RKO (cell line): ENCODE results near the gene RCE1.

Source experiments
- DNase-seq: peaks from one replicate; pipeline ENCODE4 v3.0.0-alpha.2; 2016; ENCODE audit warnings: low spot score

The RCE1 gene

GRCh38 chr11:66844496-66845142 lies 1.4 kb downstream of the RCE1 start:
- no peak for DNase-seq

DNA sequence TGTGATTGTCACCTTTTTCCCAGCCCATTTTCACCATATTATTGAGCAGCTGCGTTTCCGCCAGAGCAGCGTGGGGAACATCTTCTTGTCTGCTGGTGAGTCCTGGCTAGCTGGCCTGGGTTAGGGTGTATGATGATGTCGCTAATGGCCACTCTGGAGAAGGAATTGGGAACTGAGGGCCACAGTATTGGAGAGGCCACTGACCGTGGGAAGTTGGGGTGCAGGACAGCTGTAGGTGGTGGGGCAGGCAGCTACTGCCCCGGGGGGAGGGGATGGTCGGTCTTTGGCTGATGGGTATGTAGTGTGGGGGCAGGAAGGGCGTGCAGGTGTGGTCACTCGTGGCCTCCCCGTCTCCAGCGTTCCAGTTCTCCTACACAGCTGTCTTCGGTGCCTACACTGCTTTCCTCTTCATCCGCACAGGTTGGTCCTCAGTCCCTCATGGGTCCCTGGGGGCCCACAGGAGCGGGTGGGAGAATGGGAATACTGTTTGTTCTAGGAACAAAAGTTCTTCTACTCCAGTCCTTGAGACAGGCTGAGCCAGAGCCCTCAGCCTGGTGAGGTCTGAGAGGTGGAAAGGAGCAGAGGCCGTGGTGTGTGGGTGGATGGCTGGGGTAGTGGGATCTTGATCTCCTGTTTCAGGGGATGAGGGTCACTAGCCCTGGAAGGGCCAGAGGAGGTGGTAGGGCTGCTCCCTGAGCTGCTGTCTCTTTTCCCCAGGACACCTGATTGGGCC lies 2.1 kb downstream of the RCE1 start:
- DNase-seq = no peak

DNA sequence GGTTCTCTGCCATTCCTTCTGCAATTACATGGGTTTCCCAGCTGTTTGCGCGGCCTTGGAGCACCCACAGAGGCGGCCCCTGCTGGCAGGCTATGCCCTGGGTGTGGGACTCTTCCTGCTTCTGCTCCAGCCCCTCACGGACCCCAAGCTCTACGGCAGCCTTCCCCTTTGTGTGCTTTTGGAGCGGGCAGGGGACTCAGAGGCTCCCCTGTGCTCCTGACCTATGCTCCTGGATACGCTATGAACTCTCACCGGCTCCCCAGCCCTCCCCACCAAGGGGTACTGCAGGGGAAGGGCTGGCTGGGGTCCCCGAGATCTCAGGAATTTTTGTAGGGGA lies 2.6 kb downstream of the RCE1 start:
- DNase-seq = no peak

GRCh38 chr11:66846671-66847091 lies 3.4 kb downstream of the RCE1 start:
- DNase-seq = no peak

DNA sequence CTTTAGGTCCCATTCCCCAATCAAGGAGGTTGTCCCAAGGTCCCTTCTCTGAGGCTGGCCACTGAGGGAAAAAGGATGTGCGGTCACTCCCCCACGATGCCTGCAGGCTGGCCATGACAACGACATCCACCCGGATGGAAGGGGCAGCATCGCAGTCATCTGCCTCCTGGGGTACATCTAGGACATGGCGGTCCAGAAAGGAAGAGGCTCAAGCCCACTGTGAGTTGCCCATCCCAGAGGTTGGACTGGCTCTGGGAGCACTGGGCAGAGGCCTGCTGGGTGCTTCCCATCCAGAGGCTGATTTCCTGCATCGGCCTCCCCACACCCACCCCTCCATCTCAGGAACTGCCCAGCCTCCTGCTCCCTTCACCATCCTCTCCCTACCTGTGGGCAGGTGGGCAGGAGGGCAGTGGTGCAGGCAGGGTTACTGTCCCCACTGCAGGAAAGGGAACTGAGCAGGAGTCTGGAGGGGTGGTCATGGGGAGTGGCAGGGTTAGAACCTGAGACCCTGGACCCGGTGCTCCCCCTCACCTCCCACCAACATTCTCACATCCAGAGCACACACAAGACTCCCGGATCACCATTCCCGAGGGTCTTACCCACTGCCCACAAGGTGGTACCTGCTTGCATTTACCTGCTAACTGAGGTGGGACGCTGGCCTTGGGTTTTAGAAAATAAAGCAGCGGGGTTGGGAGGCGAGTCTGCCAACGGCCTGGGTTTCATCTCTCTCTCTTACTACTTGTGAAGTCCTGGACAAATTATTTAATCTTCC lies 4.4 kb downstream of the RCE1 start:
- DNase-seq = no peak

DNA sequence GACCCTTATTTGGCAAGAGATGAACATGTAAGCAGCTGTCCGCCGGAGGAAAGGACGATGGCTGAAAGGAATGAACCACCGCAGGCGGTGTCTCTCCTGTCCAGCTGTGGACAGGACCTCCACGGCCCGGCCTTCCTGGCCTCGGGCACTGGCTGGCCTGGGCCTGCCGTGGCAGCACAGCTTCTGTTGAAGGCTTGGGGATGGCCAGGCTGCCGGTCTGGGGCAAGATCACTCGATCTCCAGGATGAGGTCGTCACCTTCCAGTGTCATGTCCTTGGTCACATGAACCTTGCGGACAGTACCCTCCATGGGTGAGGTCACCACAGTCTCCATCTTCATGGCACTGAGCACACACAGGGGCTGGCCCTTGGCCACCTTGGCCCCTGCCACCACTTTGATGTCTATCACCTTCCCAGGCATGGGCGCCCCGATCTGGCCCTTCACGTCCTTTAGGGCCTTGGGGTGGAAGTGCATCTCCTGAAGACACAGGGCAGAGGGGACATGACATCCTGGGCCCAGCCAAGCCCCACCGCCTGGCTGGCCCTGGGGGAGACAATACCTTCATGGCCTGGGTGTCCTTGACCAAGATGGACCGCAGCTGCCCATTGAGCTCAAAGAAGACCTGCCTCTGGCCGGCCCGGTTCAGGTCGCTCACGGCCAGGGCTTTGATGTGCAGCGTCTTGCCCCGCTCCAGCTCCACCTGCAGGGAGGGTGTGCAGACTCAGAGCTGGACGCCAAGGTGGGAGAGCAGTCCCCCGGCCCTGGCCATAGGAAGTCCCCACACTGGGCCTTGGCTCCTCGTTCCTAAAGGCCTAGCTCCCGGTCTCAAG lies 5.6 kb downstream of the RCE1 start:
- DNase-seq = no peak

DNA sequence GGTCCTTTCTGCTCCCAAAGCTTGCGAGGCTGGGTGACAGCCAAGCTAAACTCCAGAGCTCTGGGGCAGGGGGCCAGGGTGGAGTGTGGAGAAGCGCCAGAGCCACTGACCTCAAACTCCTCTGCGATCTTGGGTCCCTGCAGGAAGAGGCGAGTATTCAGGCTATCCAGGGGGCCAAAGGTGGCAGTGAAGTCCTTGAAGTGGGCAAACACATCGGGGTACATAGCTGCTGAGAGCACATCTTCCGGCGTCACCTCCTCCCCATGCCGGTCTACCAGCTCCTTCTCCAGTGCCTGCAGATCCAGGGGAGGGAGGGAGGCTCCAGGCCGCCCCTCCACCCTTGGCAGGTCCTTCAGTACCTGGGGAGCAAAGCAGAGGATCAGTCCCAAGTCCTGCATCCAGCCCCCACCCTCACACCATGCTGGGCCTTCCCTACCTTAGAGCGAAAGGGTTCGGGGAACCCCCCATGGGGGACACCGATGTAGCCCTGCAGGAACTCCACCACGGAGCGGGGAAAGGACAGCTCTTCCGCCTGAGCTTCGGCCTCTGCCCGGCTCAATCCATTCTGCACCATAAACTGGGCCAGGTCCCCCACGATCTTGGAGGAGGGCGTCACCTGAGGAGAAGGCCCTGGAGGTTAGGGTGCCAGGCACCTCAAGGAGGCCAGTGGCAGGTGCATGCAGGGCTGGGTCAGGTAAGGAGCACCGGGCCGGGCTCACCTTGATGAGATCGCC lies 6.4 kb downstream of the RCE1 start:
- DNase-seq = no peak

GRCh38 chr11:66850235-66850587 lies 7.0 kb downstream of the RCE1 start:
- no peak for DNase-seq

DNA sequence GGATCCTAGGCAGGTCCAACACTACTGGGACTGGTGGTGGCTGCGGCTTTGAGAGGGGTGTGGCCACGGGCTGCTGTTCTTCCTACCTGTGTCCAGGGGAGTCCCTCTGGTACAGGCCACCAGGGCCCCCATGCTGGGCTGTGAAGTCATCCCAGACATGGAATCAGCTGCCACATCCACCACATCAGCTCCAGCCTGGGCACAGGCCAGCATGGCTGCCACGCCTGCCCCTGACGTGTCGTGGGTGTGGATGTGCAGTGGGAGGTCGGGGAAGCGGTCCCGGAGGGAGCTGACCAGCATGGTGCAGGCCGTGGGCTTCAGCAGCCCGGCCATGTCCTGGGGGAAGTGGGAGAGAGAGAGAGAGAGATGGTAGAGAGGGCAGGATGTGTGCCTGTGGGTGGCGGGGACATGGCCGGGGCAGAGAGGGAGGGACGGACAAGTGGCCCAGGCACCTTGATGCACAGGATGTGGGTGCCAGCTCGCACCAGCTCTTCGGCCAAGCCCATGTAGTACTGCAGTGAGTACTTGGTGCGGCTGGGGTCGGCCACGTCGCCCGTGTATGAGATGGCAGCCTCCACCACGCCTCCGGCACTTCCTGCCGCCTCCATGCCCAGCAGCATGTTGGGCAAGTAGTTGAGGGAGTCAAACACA lies 7.5 kb downstream of the RCE1 start:
- no peak for DNase-seq

DNA sequence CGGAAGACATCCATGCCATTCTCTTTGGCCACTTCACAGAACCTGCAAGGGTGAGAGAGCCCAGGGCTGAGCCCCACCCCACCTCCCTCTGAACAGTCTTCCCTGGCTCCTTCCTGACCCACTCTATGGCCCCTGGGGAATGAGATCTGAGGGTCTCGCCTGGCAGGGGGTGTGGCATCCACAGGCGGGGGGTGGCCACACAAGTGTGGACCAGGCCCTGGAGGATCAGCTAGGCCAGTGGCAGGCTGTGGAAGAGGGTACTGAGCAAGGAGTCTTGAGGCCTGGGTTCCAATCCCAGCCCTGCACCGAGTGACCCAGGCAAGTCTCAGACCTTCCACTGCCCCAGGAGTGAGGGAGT lies 8.0 kb downstream of the RCE1 start:
- no peak for DNase-seq

DNA sequence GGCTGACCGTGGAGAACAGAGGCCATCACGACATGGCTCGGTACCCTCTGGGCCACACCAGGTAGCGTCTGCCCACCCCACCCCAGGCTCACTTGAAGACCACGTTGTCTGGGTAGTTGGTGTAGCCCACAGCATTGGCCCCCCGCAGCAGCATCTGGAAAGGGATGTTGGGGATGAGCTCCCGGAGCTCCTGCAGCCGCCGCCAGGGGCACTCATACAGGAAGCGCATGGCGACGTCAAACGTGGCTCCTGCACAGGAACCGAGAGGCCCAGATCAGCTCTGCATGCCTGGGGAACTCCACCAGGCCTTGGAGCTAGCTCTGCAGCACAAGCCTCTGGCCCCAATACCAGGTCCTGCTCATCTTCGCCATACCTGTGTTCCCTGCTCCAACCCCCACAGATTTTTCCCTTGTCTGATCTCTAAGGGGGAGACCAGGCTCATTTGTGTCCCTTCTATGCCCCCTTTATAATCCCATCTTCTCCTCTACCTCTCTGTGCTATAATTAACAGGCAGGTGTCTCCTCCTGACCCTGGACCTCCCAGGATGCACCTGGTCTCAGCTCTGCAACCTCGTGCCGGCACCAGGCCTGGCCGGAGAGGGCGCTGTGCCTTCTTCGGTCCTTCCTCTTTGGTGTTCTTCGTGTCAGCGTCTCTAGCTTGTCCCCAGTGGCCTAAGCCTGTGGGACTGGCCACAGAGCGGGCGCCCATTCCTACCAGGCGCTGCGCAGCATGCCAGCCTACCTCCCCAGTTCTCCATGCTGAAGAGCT lies 8.6 kb downstream of the RCE1 start:
- DNase-seq = no peak

DNA sequence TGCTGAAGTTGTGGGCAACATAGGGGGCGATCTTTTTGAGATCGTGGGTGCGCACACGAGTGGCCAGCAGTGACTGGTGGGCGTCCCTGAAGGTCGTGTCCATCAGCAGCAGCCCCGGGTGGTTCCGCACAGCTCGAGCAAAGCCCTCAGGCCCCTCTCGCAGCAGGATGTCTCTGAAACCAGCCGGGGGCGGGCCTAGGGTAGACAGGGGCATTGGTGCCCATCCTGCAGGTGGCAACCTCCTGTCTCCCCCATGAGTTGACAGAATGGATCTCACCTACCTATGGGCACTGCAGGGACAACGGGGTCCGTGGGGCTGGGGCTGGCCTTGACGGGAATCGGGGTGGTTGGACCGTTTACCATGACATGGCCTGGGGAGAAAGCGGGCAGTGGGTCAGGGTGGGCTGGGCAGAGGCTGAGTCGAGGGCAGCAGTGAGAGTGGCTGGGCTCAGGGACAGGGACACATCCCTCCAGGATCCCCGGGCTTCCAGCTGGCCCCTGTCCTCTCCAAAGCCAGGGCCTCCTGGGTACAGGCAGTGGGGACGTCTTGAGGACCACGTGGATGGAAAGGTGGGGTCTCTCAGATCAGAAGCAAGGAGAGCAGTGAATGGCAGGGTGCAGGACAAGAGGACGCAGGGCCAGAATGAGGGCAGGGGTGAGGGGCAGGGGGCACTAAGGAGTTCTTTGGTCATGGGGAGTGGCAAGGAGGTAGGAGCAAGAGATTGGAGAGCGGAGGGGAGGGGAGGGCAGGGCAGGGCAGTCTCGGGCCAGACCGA lies 9.4 kb downstream of the RCE1 start:
- DNase-seq = no peak

DNA sequence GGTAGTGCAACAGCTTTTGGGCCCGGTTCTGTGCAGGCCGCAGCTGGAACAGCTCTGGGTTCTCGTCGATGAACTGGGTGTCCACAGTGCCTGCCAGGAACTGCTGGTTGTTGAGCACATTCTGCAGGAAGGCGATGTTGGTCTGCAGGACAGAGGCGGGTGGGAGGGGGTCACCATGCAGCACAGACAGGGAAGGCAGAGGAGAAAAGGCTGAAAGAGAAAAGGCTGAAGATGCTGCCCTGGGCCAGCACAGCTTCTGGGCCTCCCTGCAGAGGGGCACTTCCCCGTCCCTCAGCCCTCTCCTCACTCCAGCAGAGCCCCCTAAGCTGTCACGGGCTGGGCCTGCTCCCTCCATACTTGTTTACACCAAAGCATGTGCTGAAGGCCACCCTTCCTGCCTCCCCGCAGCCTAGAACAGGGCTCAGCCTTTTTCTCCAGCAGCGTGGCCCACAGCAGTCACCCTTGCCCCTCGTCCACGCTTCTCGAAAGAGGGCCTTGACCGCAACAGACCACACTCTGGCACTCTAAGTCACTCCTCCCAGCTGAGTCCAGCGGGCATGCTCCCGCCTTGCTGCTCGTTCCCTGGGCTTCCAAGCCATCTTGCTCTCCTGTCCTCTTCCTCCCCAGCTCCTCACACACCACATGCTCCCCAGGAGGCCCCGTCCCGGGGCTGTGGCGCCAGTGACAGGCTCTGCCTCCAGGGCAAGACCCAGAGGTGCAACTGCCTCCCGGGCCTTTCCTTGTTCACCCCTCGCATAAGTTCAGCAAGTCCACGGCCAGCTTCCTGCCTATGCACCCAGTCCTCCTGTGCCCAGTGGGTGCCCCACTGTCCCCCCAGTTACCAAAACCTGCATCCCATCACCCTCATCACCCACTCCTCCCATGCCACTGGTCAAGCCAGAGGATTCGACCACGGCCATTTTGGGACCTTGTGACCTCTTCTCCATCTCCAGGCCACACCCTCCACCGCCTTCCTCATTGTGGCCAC lies 10.3 kb downstream of the RCE1 start:
- no peak for DNase-seq

DNA sequence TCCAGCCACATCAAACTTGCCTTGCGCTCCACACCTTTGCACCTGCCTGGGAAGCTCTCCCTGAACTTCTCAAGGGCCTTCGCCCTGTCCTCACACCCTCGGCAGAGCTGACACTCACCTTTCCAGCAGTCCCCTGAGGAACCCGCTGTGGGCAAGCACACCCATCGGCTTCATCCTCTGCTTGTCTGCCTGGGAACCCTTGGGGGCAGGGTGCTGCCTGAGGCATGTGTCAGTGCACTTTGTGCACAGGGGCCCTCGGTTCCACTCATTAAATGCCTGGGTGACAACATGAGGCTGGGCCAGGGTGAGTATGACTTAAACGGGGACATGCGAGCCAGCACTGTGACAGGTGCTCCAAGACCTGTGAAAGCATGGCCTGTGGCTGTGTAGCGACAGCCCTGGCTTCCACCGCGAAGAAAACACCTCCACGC lies 11.0 kb downstream of the RCE1 start:
- no peak for DNase-seq

DNA sequence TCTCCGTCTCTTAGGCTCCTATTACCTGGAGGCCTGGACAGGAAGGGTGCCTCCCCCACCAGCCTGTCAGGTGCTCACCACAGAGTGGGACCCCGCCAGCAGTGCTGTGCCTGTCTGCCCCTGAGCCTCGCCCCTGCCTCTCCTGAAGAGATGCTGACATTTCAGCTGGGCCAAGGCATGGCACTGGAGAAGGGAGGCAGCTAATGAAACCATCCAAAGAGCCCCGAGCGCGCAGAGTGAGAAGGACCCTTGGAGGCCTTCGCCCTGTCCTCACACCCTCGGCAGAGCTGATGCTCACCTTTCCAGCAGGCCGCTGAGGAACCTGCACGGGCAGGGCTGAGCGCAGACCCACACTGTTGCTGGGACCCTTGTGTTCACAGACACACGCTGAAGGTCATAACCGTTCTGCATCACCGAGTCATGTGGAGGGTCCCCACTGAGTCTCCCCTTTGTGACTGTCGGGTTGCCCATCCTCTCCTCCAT lies 11.5 kb downstream of the RCE1 start:
- DNase-seq = no peak

DNA sequence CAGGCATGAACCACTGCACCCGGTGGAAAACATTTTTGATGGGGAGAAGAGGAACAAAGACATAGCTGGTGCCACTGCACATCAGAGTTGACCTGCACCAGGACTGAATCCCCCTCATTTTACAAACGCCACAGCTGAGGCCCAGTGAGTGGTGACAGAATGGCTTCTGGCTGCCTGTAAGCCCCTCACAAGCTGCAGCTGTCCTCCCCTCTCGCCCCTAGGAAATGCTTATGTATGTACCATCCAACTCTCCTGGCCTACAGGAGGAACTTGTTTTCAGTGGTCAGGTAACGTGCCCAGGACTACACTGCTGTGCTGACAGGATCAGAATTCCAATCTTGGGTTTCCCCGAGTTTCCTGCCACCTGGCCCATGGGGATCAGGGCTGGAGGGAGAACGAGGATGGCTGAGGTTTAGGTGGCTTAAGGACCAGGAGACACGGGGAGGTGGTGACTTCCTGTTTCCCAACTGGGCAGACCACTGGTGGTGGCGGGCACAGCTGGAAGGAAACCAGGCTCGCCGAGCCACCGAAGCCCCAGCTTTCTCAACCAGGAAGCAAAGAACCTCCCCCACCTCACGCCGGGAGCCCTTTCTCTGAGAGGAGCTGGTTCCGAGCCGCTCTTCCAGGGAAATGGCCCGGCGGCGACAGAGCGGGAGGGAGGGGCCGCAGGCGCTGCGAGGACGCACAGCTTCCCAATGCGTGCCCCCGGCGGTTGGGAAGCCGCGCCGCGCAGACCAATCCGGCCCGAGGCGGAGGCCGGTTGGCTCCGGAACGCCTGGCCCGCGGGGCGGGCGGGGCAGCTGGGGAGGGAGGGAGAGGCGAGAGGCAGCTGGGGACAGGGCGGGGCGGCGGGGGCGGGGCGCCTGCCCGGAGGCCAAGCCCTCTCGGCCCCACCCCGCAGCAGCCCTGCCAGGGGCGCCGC lies 12.6 kb downstream of the RCE1 start:
- DNase-seq = peak; percentile 92
